Measurements from ENCODE around the gene RCOR3. TPM values are rescaled to one million over a fixed set of nuclear protein-coding genes. Genes with fewer than 3 reads are reported as not detected.

RCOR3 gene
- total RNA-seq, 4 donors from 2014 or later = 52.2 to 77.6 (median 72.1) TPM

DNA sequence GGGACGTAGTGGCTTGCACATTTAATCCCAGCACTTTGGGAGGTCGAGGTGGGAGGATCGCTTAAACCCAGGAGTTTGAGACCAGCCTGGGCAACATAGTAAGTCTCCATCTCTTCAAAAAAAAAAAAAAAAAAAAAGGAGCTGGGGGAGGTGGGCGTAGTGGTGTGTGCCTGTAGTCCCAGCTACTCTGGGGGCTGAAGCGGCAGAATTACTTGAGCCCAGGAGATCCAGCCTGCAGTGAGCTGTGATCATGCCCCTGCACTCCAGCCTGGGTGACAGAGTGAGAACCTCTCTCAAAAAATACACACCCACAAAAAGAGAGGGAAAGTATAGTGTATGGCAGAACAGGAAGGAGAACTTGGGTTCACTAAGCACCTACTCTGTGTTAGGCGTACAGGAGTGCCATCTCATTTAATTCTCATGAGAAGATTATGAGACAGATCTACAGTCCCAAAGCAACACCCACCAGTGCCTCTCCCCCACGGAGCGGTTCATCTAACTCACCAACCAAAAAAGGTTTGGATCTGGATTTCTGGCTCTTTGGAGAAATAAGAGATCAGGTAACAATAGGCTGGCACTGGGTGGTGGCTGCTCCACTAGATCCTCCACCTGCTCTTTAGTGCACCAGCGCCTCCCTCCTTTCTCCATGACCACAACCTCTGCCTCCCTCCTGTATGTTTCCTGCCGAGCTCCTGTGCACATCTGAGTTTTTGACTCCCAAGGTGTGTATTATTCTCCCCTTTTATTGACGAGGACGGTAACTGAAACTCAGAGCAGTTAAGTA, 66.0 kb downstream of the RCOR3 start:
- no peaks in the 10 kb centered on the region for H3K27me3 ChIP-seq
- peak overlapping the region in 2 of 4 donors; percentile 88 to 91 for H3K27ac ChIP-seq
- peaks cover 12 to 39% (median 35%) of the 10 kb centered on the region in 4 donors for H3K4me1 ChIP-seq
- WGBS, 2 donors (ENCODE audit: low coverage in 1 of 2) = 76 to 78% methylated on average over 8 to 12 of the region's 12 CpGs
- no peak for DNase-seq
- intact Hi-C loops (cut with DNase I; ENCODE audit: low total_unique reads) = no loop called here
- no peak overlapping the region for H3K4me3 ChIP-seq
- in situ Hi-C loops (cut with MboI; ENCODE audit: low pct_ligation_motif_present in 1 of 4, low pct_unique_long_range_greater_than_20kb in 1 of 4, low sequenced_read_pairs in 3 of 4) = loop anchor here (10.0 to 25.0 kb wide), 5 partner anchors 150 to 330 kb away; partner anchors contain the start of gene RD3 (in 1 of the 4)
- no peaks in the 10 kb centered on the region for H3K36me3 ChIP-seq
- TF ChIP-seq POLR2A (IDR thresholded peaks at IDR 0.05) (no peak), POLR2AphosphoS5 (IDR thresholded peaks at IDR 0.05) (no peak), EP300 (IDR thresholded peaks at IDR 0.05; ENCODE audit: low read depth) (no peak)
- TF ChIP-seq, protein P1, sequence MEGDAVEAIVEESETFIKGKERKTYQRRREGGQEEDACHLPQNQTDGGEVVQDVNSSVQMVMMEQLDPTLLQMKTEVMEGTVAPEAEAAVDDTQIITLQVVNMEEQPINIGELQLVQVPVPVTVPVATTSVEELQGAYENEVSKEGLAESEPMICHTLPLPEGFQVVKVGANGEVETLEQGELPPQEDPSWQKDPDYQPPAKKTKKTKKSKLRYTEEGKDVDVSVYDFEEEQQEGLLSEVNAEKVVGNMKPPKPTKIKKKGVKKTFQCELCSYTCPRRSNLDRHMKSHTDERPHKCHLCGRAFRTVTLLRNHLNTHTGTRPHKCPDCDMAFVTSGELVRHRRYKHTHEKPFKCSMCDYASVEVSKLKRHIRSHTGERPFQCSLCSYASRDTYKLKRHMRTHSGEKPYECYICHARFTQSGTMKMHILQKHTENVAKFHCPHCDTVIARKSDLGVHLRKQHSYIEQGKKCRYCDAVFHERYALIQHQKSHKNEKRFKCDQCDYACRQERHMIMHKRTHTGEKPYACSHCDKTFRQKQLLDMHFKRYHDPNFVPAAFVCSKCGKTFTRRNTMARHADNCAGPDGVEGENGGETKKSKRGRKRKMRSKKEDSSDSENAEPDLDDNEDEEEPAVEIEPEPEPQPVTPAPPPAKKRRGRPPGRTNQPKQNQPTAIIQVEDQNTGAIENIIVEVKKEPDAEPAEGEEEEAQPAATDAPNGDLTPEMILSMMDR (IDR thresholded peaks at IDR 0.05) = no peak
- no peaks in the 10 kb centered on the region for H3K9me3 ChIP-seq

DNA sequence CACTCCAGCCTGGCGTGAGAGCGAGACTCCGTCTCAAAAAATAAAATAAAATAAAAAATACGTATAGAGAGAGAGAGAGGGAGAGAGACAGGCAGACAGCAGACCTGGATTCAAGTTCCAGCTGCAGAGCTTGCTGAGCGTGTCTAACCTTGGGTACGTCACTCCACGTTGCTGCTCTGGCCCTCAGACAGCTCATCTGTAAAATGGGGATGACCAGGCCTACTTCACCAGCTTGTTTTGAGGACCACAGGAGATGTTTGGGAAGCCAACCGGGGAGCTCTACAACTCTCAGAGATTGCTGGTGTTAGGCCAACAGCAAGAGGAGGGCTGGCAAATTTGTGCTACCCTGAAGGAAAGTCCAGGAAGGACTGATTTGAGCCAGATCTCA, 67.0 kb downstream of the RCOR3 start:
- H3K27ac ChIP-seq = peak overlapping the region; percentile 88 to 95 (median 92)
- in situ Hi-C loops (cut with MboI; ENCODE audit: low pct_ligation_motif_present in 1 of 4, low pct_unique_long_range_greater_than_20kb in 1 of 4, low sequenced_read_pairs in 3 of 4) (loop anchor here (10.0 kb wide), 3 partner anchors 149 to 329 kb away; no protein-coding TSS in a partner anchor), intact Hi-C loops (cut with DNase I; ENCODE audit: low total_unique reads) (no loop called here)
- H3K9me3 ChIP-seq = no peaks in the 10 kb centered on the region
- peak overlapping the region in 3 of 4 donors; percentile 80 to 94 (median 83) for H3K4me3 ChIP-seq
- H3K27me3 ChIP-seq = no peaks in the 10 kb centered on the region
- DNase-seq = no peak
- H3K36me3 ChIP-seq = no peaks in the 10 kb centered on the region
- peaks cover 12 to 48% (median 40%) of the 10 kb centered on the region in 4 donors for H3K4me1 ChIP-seq
- TF ChIP-seq, protein P1 (IDR thresholded peaks at IDR 0.05) = no peak
- TF ChIP-seq POLR2AphosphoS5 (IDR thresholded peaks at IDR 0.05) = no peak
- no peak for TF ChIP-seq EP300 (IDR thresholded peaks at IDR 0.05; ENCODE audit: low read depth)
- no peak for TF ChIP-seq POLR2A (IDR thresholded peaks at IDR 0.05)
- WGBS, 2 donors (ENCODE audit: low coverage in 1 of 2) = 66 to 78% methylated on average over 6 to 8 of the region's 8 CpGs

DNA sequence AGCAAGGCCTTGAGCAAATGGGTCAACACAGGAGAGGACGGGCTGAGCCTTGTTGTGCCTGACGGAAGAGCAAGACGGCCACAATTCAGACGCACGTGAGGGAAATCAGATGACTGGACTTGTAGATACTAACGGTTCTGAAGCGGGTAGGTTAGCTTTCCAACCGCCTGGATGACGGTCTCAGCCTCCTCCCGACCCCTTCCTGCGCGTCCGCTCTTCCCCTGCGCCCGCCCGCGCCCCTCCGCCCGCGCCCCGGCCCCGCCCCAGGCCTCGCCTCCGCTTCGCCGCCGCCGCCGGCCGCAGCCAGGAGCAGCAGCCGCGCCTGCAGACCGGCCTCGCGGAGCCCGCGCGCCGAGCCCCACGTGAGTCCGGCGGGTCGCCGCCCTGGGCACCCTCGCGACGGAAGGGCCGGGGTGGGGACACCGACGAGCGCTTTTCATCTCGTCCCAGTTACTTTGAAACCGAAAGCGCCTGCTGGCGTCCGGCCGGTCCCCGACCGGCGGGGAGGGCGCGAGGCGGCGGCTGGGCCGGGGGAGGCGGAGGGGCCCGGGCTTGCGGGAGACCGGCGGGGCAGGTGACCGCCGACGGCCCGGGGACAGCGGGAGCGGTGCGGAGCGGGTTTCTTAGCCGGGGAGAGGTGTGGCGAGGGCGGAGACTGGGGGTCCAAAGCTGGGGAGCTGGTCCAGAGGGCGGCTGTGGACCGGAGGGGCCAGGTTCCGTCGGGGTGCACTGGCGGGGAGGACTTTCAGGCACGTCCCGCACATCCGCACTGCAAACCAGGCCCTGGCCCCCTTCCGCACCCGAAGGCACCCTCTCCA, 67.6 kb downstream of the RCOR3 start, which contains the start of gene TRAF5:
Gene TRAF5 (plus strand): TSS at position 306 of the 818 bp plus-strand sequence. CDS start 26,407 bp downstream, outside the sequence.
- Histone ChIP-seq H3K27ac (peak within 1 kb of the TSS; percentile 88 to 95 (median 92)), H3K9me3 (no peaks in the 10 kb centered on the region), H3K4me3 (peak within 1 kb of the TSS; percentile 80 to 94 (median 84)), H3K4me1 (peaks cover 12 to 54% (median 45%) of the 10 kb centered on the region in 4 donors), H3K36me3 (no peaks in the 10 kb centered on the region), H3K27me3 (no peaks in the 10 kb centered on the region)
- WGBS, 2 donors (ENCODE audit: low coverage in 1 of 2) = 1% methylated on average over 24 of the region's 91 CpGs; no CpG with 5 or more reads in 1 of the 2 donors
- DNase-seq = peak; percentile 70
- TF ChIP-seq EP300 (IDR thresholded peaks at IDR 0.05; ENCODE audit: low read depth) = no peak
- TF ChIP-seq, protein P1 (IDR thresholded peaks at IDR 0.05) = no peak
- no peak for TF ChIP-seq POLR2AphosphoS5 (IDR thresholded peaks at IDR 0.05)
- no peak for TF ChIP-seq POLR2A (IDR thresholded peaks at IDR 0.05)
- intact Hi-C loops (cut with DNase I; ENCODE audit: low total_unique reads) = no loop called here
- in situ Hi-C loops (cut with MboI; ENCODE audit: low pct_ligation_motif_present in 1 of 4, low pct_unique_long_range_greater_than_20kb in 1 of 4, low sequenced_read_pairs in 3 of 4) = loop anchor here (10.0 kb wide), 3 partner anchors 148 to 328 kb away; no protein-coding TSS in a partner anchor
